NCI-H1694 (cell line): ENCODE measurements around the gene THEMIS2.

Source experiments
- DNase-seq: peaks from one replicate; lab custom pipeline; 2025; lab: John Stamatoyannopoulos, UW

The THEMIS2 gene

DNA sequence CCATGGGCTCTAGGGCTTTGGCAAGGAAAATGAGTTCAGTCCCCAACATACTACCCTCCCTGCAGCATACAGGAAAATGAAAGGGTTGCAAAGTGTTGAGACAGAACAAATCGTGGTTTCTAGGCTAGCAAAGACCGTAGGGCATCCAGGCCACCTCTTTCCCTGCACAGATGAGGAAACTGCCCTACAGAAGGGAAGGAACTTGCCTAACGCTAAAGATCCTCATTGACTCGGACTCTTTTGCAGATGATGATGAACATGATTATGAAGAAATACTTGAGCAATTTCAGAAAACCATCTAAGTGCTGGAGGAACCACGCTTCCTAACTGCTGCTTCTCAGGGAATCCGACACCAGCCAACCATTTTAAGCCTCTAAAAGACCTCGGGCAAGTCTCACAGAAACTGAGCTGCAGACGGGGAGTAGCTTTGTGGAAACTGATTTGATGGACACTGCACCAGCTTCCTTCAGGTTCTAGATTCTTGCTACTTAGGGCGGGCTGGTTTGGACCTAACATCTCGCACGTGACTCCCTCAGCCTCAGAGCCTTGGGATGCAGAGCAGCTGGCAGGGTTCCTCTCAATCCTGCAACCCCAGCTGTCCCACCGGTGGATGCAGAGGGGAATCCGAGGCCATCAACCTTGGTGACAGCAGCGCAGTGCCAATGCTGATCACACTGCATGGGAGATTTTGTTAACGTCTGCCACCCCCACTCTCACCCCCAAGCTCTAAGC, 13.4 kb downstream of the THEMIS2 start:
- DNase-seq, result no peak

DNA sequence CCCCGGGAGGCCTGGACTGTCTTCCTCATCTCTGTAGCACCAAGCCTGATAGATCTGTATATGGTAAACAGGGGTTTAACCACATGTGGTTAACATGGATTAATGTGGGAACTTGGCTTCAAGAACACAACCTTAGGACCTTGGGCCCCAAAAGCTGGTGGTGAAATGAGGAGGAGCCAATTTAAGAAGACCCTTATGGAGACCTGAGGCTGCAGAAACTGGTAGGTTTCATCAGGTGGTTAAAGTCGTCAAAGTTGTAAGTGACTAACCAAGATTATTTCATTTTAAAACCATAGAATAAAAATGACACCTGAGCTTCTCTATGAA, 14.0 kb downstream of the THEMIS2 start:
- DNase-seq, result no peak

- no peak for DNase-seq
Measured at GRCh38 chr1:27886744-27887143, 14.4 kb downstream of the THEMIS2 start.

DNA sequence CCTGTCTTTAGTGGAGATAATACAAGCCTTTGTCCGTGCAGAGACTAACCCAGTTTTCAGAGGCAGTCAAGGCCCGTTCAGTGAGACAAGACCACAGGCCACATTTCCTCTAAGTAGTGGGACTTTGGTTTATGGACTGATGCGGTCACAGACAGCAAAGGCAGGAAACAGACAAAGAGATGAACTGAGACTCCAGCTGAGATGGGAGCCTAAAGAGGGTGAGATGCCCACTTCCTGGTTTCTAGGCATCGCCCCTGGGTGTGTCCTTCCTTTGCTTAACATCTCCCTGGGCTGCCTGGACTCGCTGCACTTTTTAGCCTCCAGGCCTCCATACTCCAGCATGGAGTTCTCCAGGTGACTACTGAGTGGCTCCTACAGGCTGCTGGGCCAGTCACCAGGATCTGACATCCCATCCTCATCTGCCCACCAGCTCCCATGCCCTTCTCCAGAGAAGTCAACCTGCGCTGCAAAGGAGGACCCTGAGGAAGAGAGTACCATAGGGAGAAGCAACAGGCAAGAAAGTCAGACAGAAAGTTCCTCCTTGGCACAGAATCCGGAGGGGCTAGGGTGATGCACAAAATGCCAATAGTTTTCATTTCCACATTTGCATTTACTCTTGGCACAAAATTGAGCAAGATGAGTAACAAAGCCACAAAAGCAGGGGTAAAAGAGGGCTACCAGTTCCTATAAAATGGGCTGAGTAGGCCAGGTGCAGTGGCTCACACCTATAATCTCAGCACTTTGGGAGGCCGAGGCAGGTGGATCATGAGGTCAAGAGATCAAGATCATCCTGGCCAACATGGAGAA, 15.1 kb downstream of the THEMIS2 start:
- no peak for DNase-seq

- DNase-seq, result no peak
Measured at GRCh38 chr1:27889506-27889905, 17.2 kb downstream of the THEMIS2 start.

DNA sequence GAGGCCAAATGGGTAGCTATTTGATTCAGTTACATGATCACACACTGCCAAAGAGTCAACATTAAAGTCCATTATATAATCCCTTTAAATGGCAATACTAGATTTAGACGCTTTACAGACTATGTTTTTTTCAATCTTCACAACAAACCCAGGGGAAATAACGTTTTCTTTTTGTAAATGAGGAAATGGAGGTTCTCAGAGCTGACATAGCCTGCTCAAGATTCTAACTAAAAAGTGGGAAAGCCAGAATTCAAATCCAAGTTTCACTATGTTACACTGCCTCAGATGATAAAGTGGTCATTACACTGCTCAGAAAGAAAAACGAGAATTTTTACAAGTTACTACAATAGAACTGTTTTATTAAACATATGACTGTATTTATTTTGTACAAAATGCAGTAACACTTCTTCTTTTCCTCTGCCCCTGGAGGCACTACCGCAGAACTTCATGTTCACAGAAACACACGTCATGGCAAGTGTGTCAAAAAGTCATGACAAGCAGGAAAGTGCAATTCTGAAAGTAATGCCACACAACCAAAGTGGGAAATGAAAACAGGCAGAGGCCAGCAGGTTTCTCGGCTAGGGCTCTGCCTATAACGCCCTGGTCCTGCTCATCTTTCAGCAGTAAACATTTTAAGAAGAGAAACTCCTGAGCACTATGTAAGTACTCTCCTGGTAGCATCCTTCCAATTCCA, 19.0 kb downstream of the THEMIS2 start:
- no peak for DNase-seq

GRCh38 chr1:27894521-27894920, 22.2 kb downstream of the THEMIS2 start:
- no peak for DNase-seq

- DNase-seq, result no peak
Measured at GRCh38 chr1:27906759-27907158, 34.4 kb downstream of the THEMIS2 start.

DNA sequence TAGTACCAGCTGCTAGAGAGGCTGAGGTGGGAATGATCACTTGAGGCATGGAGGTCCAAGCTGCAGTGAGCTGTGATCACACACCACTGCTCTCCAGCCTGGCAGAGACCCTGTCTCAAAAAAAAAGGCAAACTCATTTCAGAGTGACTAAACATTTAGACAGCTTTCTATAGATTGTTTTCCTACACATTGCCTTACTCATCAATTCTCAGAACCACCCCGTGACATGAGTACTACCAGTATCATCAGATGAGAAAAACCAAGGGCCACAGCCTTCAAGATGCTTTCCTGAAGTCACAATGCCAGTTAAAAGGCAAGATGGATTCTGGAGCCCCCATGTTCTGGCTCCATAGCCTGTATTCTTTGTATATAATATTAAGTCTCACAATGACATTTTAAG, 40.1 kb downstream of the THEMIS2 start:
- DNase-seq, result no peak

DNA sequence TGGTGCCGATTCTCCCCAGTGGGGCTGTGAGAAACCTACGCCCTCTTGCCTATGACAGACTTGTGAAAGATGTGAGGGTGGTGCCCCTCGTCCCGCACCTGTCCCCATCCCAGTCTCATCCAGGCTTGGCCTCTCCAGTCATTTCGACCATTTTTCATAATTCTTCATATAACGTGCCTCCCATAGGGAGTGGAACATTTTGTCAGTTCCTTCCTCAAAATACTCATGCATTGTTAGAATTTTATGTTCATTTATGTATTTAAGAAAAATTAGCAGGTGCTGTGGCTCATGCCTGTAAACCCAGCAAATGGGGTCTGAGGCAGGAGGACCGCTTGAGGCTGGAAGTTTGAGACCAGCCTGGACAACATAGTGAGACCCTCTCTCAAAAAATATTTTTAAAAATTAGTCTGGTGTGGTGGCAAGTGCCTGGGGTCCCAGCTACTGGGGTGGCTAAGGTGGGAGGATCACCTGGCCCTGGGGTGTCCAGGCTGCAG, 42.8 kb downstream of the THEMIS2 start:
- no peak for DNase-seq

DNA sequence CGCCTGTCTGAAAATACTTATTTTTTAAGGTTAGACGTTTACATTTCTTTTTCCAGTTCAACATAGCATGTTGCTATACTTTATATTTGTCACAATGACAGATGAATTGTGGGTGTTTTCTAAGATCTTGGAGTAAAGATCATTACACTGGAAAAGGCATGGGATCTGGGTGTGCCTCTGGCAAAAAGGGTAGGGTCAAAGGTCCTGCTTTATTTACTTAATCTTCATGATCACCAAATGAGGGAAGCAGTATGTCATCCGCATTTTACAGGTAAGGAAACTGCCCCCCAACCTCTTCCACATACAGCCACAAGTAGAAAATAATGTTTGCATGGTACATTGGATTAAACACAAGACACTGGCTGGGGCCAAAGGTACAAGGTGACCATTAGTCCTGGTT, 49.9 kb downstream of the THEMIS2 start:
- DNase-seq, result no peak

GRCh38 chr1:27928216-27928954, 56.0 kb downstream of the THEMIS2 start:
- no peak for DNase-seq

- DNase-seq, result no peak
Measured at GRCh38 chr1:27931184-27931583, 58.8 kb downstream of the THEMIS2 start.

DNA sequence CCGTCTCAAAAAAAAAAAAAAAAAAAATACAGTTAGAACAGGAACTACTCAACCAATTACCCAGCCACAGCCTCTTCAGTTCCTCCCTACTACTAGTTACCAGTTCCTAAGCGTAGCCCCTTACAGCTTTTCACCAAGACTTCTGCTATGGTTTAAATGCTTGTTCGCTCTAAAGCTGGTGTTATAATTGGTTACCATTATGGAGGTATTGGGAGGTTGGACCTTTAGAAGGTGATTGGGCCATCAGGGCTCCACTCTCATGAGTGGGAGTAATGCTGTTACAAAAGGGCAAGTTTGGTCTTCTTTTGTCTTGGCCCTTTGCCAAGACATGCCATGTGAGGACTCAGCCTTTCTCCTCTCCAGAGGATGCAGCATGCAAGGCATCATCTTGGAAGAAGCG, 59.4 kb downstream of the THEMIS2 start:
- no peak for DNase-seq

- DNase-seq, result no peak
Measured at GRCh38 chr1:27934818-27935549, 62.6 kb downstream of the THEMIS2 start, which contains the start of gene SMPDL3B. SMPDL3B (plus strand) TSS chr1:27935000; CDS start chr1:27935184, 184 bp downstream.

DNA sequence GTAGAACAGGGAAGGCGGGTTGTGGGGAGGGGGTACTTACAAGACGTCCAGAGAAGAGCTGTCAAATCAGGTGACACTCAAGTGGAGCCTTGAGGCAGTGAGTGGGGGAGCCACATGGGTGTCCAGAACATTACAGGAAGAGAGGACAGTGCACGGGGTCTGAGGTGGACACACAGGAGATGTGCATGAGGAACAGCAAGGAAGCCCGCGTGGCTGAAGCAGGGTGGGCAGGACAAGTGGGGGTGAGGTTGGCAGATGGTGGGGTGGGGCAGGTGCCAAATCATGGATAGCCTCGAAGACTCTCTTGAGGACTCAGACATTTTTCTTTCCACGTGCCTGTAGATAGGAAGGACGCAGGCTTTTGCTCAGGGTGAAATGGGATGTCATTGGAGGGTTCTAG, 63.4 kb downstream of the THEMIS2 start:
- DNase-seq, result no peak
